Stimulated activated CD4-positive, alpha-beta T cell treated with anti-CD3 and anti-CD28 coated beads, Interleukin-12 subunit alpha, Interleukin-12 subunit beta, amount 100 ng/mL, for 48 hours (primary cell): ENCODE results near the gene ZNF226.
"Not testable (repeated sequence)": the region's sequence is repeated elsewhere in the genome, so short reads cannot be mapped to it uniquely, and the experiment has no call there.

Experiments used
- DNase-seq, 3 donors: peaks; one replicate each; pipeline ENCODE4 v3.0.0-alpha.2; 2020; ENCODE audit warnings: low read depth in 2 of 3, low spot score in 1 of 3

The ZNF226 gene

GRCh38 chr19:44164673-44165512, at the start of gene ZNF226:
Gene ZNF226, plus strand, starts transcription at chr19:44165100. Its CDS starts 4,981 bp downstream, at chr19:44170081.
- peak; percentile 64 to 77 (median 71) for DNase-seq

- not testable (repeated sequence) for DNase-seq
Observed at GRCh38 chr19:44121162-44121561, 43.7 kb upstream of the ZNF226 start.

GRCh38 chr19:44131955-44132354, 32.9 kb upstream of the ZNF226 start:
- no peak for DNase-seq

GRCh38 chr19:44141191-44142058, 23.5 kb upstream of the ZNF226 start, which contains the start of gene ZNF234:
Gene ZNF234, plus strand, starts transcription at chr19:44141554. Its CDS starts 3,079 bp downstream, at chr19:44144633.
- DNase-seq = peak; percentile 41 to 67 (median 66)

- peak in 2 of 3 donors; percentile 1 to 2 for DNase-seq
Observed at GRCh38 chr19:44142059-44142433, 22.9 kb upstream of the ZNF226 start.

- no peak for DNase-seq
Observed at GRCh38 chr19:44149776-44150175, 15.1 kb upstream of the ZNF226 start.

DNA sequence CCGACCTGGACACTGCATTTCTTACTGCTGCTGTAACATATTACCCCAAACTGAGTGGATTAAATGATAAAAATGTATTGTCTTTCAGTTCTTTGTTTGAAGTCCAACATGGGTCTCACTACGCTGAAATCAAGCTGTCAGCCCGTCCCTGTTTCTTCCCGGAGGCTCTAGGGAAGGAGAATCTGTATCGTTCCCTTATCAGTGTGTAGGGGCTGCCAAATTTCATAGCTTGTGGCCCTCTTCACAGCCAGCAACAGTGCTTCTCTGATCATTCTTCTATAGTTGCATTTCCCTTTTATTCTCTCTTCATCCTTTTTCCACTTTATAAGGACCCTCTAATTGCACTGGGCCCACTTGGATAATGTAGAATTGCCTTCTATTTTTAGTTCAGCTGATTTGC, 13.4 kb upstream of the ZNF226 start:
- DNase-seq = no peak

DNA sequence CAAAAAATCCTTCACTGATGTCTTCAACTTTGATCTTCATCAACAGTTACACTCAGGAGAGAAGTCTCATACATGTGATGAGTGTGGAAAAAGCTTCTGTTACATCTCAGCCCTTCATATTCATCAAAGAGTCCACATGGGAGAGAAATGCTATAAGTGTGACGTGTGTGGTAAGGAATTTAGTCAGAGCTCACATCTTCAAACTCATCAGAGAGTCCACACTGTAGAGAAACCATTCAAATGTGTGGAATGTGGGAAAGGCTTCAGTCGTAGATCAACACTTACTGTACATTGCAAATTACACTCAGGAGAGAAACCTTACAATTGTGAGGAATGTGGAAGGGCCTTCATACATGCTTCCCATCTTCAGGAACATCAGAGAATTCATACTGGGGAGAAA, 8.4 kb upstream of the ZNF226 start:
- no peak for DNase-seq

- no peak for DNase-seq
Observed at GRCh38 chr19:44163789-44164188, 1.1 kb upstream of the ZNF226 start.

DNA sequence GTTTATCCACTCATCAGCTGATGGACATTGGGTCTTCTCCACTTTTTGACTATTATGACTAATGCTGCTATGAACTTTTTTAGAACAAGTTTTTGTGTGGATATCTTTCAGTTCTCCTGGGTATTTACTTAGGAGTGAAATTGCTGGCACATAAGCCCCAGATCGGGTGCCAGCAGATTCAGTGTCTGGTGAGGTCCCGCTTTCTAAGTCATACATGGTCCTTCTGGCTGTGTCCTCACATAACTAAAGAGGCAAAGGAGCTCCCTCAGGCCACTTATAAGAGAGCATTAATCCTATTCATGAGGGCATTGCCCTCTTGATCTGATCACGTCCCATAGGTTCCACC, 600 bp upstream of the ZNF226 start:
- no peak for DNase-seq

- not testable (repeated sequence) for DNase-seq
Observed at GRCh38 chr19:44170660-44171059, 5.8 kb downstream of the ZNF226 start.

DNA sequence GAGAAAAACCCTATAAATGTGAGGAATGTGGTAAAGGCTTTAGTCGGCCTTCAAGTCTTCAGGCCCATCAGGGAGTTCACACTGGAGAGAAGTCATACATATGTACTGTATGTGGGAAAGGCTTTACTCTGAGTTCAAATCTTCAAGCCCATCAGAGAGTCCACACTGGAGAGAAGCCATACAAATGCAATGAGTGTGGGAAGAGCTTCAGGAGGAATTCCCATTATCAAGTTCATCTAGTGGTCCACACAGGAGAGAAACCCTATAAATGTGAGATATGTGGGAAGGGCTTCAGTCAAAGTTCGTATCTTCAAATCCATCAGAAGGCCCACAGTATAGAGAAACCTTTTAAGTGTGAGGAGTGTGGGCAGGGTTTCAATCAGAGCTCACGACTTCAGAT, 11.7 kb downstream of the ZNF226 start:
- no peak for DNase-seq

GRCh38 chr19:44180968-44181367, 16.1 kb downstream of the ZNF226 start:
- no peak for DNase-seq

- DNase-seq = no peak
Observed at GRCh38 chr19:44182145-44182544, 17.2 kb downstream of the ZNF226 start.

GRCh38 chr19:44190020-44190419, 25.1 kb downstream of the ZNF226 start:
- DNase-seq = no peak

DNA sequence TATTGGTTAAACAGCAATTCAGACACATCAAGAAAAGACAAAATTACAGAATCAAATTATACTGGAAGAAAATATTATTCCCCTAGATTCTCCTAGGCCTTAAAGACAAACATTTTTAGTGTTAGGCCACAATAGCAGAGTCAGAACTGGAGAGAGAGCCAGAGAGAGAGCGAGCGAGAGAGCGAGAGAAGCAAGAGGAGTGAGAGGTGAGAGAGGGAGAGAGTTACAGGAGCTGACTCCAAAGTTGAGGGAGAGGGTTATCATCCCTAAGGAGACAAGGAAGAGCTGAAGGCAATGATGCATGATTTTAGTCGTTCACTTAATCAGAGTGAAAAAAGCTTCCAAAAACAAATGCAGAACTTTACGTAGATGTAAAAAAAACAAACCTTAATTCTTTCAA, 27.2 kb downstream of the ZNF226 start:
- DNase-seq = no peak

GRCh38 chr19:44196772-44197171, 31.9 kb downstream of the ZNF226 start:
- no peak for DNase-seq

GRCh38 chr19:44202470-44202869, 37.6 kb downstream of the ZNF226 start:
- no peak for DNase-seq

GRCh38 chr19:44202974-44203373, 38.1 kb downstream of the ZNF226 start:
- no peak for DNase-seq

DNA sequence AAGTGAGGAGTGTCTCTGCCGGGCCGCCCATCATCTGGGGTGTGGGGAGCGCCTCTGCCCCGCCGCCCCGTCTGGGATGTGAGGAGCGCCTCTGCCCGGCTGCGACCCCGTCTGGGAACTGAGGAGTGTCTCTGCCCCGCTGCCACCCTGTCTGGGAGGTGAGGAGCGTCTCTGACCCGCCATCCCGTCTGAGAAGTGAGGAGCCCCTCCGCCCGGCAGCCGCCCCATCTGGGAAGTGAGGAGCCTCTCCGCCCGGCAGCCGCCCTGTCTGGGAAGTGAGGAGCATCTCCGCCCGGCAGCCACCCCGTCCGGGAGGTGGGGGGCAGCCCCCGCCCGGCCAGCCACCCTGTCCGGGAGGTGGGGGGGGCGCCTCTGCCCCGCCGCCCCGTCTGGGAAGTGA, 39.0 kb downstream of the ZNF226 start:
- not testable (repeated sequence) for DNase-seq

DNA sequence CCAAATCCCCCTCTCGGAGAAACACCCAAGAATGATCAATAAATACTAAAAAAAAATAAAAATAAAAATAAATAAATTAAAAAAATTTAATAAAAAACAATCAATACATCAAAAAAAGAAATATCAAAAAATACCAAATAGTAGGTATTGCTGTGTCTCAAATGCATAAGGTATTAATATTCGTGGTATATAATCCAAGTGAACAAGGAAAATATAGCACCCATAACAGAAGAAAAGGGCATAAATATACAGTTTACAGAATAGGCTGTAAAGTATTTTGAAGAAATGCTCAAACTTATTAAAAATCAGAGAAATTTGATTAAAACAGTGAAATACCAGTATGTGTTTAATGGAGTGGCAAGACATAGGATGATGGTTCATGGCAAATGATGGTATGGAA, 39.9 kb downstream of the ZNF226 start:
- no peak for DNase-seq
